ENCODE data around the gene NKAIN1. TPM values are rescaled to one million over a fixed set of nuclear protein-coding genes. Genes with fewer than 3 reads are reported as not detected.
"Not testable (repeated sequence)": the region's sequence is repeated elsewhere in the genome, so short reads cannot be mapped to it uniquely, and the experiment has no call there.

The NKAIN1 gene
- total RNA-seq, 1 donor from 2014 or later: 3.5 TPM

DNA sequence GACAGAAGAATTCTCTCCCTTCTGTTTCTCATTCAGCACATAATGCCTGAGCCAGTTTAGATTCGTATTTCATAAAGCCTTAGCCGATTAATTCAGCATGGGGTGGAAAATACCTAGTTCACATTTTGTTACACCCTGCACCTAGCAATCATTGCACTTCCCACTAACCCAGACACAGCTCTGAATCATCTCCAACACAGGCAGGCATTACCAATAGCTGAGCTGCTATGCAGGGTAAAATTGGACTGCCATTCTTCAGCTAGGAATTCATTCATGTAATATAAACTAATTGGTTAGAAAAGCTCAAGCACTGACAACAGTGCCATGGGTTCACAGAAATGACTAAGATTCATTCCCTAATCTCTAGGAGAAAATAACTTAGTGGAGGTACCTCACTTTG, 26.9 kb upstream of the NKAIN1 start:
- H3K36me3 Mint-ChIP-seq (ENCODE audit: low read depth): peaks cover 36% of the 10 kb centered on the region
- no peak overlapping the region for H3K4me3 Mint-ChIP-seq (ENCODE audit: unreplicated experiment)
- no peak overlapping the region for H3K27ac Mint-ChIP-seq (ENCODE audit: unreplicated experiment)
- no peaks in the 10 kb centered on the region for H3K27me3 Mint-ChIP-seq (ENCODE audit: low read depth)
- H3K9me3 Mint-ChIP-seq (ENCODE audit: low read depth): no peaks in the 10 kb centered on the region
- peaks cover 2% of the 10 kb centered on the region for H3K4me1 Mint-ChIP-seq (ENCODE audit: low read depth)
- no peak for DNase-seq (ENCODE audit: low spot score)
- TF ChIP-seq, protein P1, sequence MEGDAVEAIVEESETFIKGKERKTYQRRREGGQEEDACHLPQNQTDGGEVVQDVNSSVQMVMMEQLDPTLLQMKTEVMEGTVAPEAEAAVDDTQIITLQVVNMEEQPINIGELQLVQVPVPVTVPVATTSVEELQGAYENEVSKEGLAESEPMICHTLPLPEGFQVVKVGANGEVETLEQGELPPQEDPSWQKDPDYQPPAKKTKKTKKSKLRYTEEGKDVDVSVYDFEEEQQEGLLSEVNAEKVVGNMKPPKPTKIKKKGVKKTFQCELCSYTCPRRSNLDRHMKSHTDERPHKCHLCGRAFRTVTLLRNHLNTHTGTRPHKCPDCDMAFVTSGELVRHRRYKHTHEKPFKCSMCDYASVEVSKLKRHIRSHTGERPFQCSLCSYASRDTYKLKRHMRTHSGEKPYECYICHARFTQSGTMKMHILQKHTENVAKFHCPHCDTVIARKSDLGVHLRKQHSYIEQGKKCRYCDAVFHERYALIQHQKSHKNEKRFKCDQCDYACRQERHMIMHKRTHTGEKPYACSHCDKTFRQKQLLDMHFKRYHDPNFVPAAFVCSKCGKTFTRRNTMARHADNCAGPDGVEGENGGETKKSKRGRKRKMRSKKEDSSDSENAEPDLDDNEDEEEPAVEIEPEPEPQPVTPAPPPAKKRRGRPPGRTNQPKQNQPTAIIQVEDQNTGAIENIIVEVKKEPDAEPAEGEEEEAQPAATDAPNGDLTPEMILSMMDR (IDR thresholded peaks at IDR 0.05): no peak

DNA sequence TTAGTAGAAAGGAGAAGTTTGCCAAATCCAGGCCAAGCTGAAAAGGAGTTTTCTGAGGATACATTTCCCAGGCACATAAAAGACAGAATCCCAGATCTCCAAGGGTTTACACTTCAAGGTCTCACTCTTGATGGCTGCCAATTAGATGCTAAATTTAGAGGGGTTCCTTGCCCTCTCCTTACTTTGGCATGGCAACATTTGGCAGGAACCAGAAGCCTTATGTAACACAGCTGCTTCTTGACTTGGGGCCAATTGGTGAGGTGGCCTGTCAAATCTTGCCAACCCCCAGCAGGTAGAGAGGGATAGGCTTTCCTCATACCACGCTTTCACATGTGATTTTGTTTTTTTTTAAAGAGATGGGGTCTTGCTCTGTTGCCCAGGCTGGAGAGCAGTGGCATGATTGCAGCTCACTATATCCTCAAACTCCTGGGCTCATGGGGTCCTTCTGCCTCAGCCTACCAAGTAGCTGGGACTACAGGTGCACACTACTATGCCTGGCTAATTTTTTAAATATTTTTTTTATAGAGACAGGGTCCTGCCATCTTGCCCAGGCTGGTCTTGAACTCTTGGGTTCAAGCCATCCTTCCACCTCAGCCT, 25.2 kb upstream of the NKAIN1 start:
- peaks cover 33% of the 10 kb centered on the region for H3K36me3 Mint-ChIP-seq (ENCODE audit: low read depth)
- H3K27ac Mint-ChIP-seq (ENCODE audit: unreplicated experiment): no peak overlapping the region
- peaks cover 2% of the 10 kb centered on the region for H3K4me1 Mint-ChIP-seq (ENCODE audit: low read depth)

DNA sequence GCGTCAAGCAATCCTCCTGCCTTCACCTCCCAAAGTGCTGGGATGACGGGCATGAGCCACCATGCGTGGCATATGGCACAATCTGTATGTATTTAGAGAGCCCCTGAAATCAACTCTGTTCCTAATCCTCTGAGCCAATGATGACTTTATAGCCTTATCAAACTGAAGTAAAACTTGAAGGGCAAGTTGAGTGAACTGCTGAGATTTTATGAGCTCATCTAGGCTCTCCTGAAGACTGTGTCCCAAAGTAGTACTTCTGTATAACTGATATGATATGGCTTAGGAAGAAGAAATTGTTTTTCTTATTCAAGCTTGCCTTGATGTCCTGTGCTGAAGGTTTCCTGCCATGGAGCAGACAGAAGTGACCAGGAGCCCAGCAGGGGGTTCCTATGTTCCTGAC, 23.7 kb upstream of the NKAIN1 start:
- Mint-ChIP-seq H3K4me3 (ENCODE audit: unreplicated experiment) (no peak overlapping the region), H3K9me3 (ENCODE audit: low read depth) (no peaks in the 10 kb centered on the region), H3K36me3 (ENCODE audit: low read depth) (peaks cover 38% of the 10 kb centered on the region), H3K27me3 (ENCODE audit: low read depth) (no peaks in the 10 kb centered on the region), H3K27ac (ENCODE audit: unreplicated experiment) (peak overlapping the region; percentile 69), H3K4me1 (ENCODE audit: low read depth) (peaks cover 2% of the 10 kb centered on the region)
- TF ChIP-seq, protein P1 (IDR thresholded peaks at IDR 0.05): no peak
- no peak for DNase-seq (ENCODE audit: low spot score)

More for the DNA sequence above, 25.2 kb upstream of the NKAIN1 start:
- DNase-seq (ENCODE audit: low spot score): no peak
- Mint-ChIP-seq H3K4me3 (ENCODE audit: unreplicated experiment) (no peak overlapping the region), H3K9me3 (ENCODE audit: low read depth) (no peaks in the 10 kb centered on the region), H3K27me3 (ENCODE audit: low read depth) (no peaks in the 10 kb centered on the region)
- TF ChIP-seq, protein P1 (IDR thresholded peaks at IDR 0.05): no peak

DNA sequence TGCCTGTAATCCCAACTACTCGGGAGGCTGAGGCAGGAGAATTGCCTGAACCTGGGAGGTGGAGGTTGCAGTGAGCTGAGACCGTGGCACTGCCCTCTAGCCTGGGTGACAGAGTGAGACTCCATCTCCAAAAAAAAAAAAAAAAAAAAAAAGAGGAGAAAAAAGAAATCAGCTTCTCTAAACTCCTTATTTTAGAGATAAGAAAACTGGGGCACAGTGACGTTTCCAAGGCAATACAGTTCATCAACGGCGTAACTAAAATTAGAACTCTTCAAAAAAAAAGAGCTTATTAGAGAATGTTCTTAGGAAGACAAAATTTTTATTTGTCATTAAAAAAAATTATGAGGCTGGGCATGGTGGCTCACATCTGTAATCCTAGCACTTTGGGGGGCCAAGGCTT, 22.7 kb upstream of the NKAIN1 start:
- H3K36me3 Mint-ChIP-seq (ENCODE audit: low read depth): peaks cover 42% of the 10 kb centered on the region
- H3K9me3 Mint-ChIP-seq (ENCODE audit: low read depth); H3K27me3 Mint-ChIP-seq (ENCODE audit: low read depth); DNase-seq (ENCODE audit: low spot score); H3K27ac Mint-ChIP-seq (ENCODE audit: unreplicated experiment); H3K4me1 Mint-ChIP-seq (ENCODE audit: low read depth); H3K4me3 Mint-ChIP-seq (ENCODE audit: unreplicated experiment): not testable (repeated sequence)

DNA sequence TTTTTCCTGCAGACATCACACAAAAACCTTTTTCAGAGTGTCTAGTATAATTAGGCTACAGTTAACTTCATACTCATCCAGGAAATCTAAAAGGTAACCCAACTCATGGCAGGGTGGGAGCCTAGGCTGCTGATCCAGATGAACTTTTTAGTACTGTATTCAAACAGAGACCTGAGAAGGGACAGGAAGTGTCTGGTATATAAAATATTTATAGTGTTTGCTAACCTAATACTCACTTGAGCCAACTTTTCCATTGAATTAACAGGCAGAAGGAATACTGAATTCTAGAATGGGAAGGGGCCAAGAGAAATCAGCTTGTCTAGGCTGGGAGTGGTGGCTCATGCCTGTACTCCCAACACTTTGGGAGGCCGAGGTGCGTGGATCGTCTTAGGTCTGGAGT, 22.2 kb upstream of the NKAIN1 start:
- no peak overlapping the region for H3K4me3 Mint-ChIP-seq (ENCODE audit: unreplicated experiment)
- no peak for DNase-seq (ENCODE audit: low spot score)
- no peaks in the 10 kb centered on the region for H3K9me3 Mint-ChIP-seq (ENCODE audit: low read depth)
- H3K27me3 Mint-ChIP-seq (ENCODE audit: low read depth): no peaks in the 10 kb centered on the region
- H3K36me3 Mint-ChIP-seq (ENCODE audit: low read depth): peaks cover 43% of the 10 kb centered on the region
- no peak overlapping the region for H3K27ac Mint-ChIP-seq (ENCODE audit: unreplicated experiment)
- peaks cover 2% of the 10 kb centered on the region for H3K4me1 Mint-ChIP-seq (ENCODE audit: low read depth)
- TF ChIP-seq, protein P1 (IDR thresholded peaks at IDR 0.05): no peak

GRCh38 chr1:31259746-31260145, 20.1 kb upstream of the NKAIN1 start:
- H3K9me3 Mint-ChIP-seq (ENCODE audit: low read depth): no peaks in the 10 kb centered on the region
- peaks cover 2% of the 10 kb centered on the region for H3K4me1 Mint-ChIP-seq (ENCODE audit: low read depth)
- peaks cover 34% of the 10 kb centered on the region for H3K36me3 Mint-ChIP-seq (ENCODE audit: low read depth)
- no peak for DNase-seq (ENCODE audit: low spot score)
- no peak overlapping the region for H3K4me3 Mint-ChIP-seq (ENCODE audit: unreplicated experiment)
- H3K27me3 Mint-ChIP-seq (ENCODE audit: low read depth): no peaks in the 10 kb centered on the region
- TF ChIP-seq, protein P1 (IDR thresholded peaks at IDR 0.05): no peak
- H3K27ac Mint-ChIP-seq (ENCODE audit: unreplicated experiment): no peak overlapping the region
